NOMO-1 (cell line): Measurements from ENCODE around the gene ZMYND10.

ENCODE experiments used
- DNase-seq, 2 experiments: peaks; one replicate each; lab custom pipeline; 2025; ENCODE audit not compliant: unreplicated experiment in 2 of 2; lab: John Stamatoyannopoulos, UW

ZMYND10 gene

DNA sequence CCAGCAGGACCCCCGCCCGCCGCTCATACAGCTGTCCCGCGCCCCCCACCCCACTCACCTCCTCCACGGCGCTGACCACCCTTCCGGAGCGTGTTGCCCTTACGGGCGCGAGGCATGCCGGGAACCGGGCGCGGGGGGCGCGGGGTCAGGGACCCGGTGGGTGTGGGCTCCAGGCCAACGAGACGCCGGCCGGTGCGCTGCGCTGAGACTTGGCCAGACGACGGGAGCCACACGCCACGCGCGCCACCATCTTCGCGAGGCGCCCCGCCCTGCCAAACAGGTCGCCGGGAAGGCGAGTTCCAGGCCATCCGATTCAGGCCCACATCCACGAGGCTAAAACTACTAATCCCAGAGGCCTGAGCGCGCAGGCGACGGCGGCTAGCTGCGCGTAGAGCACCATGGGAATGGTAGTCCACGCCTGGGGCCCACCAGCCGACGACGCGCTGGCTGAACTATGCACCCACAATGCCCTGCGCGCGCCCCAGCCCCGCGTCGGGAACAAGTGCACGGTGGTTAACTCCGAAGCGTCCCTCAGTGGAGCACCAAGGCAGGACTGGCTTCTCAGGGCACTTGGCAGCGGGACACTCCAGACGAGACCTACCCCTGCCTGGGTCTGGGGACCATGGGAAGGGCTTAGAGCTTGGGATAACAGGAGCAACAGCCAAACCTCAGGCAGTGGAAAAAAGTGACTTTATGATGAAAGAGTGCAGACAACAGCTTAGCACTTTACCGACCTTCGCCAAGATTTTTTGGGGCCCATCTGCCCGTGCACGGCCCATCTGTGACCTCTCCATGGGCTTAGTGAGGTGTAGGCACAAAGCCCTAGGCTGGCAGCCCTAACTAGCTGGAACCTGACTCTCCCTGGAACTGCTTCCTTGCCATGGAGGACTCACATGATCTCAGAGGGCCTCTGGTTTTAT, 53.1 kb downstream of the ZMYND10 start, which contains the start of gene IFRD2:
Gene IFRD2 (minus strand): TSS at position 271 of the 920 bp plus-strand sequence. CDS start 155 bp downstream, at position 116.
- peak; percentile 98 to 99 for DNase-seq
